ENCODE results near the gene FOXD4L5. TPM values are rescaled to one million over a fixed set of nuclear protein-coding genes. Genes with fewer than 3 reads are reported as not detected.

Gene FOXD4L5
- total RNA-seq, result not detected in 2 replicates

GRCh38 chr9:65285109-65285508 lies at the start of gene FOXD4L5:
Gene FOXD4L5 (minus strand): TSS chr9:65285209. CDS start chr9:65284377, 832 bp downstream.

All from myometrial cell (primary cell).